Measurements from ENCODE around the gene ERCC6L2.

ERCC6L2 gene

DNA sequence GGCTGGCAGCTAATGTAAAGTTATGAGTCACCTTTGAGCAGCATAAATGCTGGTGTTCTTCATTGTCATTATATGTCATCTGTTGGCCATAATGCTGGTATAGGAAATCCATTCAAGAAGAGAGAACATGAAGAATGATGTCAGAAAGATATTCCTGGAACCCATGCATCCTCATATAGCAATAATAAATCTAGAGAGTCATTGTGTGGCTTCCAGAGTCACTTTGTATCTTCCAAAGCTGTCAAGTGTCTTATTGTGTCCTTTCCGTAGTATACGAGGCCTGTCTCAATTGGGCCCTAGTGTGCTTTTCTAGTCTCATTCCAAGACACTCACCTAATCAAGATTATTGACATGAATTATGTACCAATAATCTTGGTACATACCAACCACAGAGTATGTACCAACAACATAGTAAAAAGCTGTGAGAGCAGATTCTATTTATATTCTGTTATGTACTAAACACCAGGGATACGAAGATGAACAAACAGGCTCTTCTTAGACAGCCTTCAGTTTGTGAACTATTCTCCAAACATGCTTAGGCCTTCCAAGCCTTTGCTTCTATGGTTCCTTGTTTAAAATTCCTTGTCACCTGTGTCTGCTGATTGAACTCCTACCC lies 110.1 kb downstream of the ERCC6L2 start:
- no peak for DNase-seq

DNA sequence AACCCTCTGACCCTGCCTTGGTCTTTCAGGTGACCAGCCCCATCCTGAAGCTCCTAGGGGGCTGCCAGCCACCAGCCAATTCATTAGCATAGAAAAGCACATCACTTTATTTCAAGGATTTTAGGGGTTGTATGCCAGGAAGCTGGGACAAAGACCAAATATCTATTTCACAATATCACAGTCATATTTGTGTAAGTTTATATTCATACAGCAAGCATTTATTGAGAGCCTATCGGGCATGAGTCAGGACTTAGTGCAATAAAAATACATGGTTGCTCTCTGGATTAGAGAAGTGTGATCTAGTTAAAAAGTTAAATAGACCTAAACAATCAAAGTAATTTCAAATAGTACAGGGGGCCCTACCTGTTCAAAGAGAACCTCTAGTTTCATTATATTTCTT lies 113.8 kb downstream of the ERCC6L2 start:
- DNase-seq: no peak

DNA sequence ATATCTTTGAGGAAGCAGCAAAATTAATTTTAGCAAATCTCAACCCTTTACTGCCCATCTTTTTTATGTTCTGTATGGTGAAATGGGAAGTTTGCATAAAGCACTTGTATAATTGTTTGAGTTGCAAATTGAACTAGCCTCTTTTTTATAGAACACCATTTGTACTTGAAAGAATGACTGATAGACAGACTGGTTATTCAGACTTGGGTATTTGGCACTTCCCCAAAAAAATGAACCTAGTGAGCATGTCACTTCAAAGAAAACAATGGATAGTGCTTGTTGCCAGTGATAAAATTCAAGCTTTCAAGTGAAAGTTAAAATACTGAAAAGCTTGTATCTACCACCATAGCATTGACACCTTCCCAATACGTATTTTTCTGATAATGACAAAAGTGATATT lies 115.8 kb downstream of the ERCC6L2 start:
- no peak for DNase-seq

DNA sequence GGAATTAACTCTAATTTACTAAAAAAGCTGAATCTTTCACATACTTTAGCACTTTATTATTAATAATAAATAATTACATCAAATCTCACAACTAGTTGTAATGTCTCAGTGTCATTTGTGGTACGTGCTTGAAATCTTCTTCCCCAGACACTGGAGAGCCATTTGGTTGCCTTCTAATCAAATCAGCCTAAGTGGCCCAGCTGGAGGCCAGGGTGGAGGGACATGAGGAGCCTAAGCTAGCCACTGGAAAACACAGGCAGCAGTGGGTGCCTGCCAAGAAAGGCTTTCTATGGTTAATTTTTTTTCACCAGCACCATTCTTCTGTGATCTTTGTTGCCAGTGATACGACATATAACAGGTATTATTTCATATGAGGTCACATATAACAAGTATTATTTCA lies 117.0 kb downstream of the ERCC6L2 start:
- DNase-seq: no peak

DNA sequence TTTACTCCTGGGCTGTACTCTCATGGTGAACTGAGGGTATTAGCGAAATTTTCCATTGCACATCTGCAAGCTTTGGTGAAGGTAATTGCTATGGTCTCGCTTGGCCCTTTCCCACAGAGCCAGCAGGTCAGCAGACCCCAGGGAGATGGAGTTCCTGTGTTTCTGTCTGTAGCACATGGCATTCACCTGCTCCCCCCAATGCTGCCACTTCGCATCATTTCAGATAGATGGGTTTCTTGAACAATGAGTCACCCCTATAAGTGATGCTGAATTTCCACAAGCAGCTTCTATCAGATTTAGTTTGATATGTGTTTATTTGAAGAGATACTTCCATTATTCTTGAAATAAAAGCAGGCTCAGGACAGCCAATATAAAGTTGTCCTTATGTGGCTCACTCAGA lies 117.8 kb downstream of the ERCC6L2 start:
- no peak for DNase-seq

DNA sequence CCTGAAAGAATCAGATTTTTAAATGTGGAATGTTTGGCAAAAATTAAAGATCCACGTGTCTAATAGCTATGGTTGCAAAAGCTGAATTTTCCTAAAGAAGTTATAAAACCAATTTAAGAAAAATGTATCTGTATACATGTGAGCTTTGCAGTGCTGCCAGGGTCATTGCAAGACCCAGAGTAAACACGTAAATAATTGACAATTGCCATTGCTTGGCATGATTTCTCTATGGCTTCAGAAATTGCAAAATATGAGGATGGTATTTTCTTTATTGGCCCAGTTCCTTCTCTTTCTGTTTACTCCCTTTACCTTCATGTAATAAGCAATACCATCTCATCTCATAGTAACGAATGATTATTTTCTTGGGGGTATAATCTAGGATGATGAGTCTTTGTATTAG lies 123.9 kb downstream of the ERCC6L2 start:
- no peak for DNase-seq

DNA sequence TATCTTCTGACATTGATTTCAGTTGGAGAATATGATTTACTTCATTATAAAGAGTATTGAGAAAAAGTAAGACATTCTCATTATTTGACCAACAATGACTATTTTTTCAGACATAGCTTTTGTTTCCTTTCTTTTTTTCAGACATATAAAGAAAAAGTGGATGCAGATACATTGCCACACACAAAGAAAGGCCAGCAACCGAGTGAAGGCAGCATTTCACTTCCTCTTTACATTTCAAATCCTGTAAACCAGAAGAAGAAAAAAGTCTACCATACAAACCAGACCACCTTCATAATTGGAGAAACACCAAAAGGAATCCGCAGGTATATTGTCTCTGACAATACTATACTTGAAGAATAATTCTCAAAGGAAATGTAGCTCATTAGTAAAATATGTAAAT lies 128.9 kb downstream of the ERCC6L2 start:
- no peak for DNase-seq

DNA sequence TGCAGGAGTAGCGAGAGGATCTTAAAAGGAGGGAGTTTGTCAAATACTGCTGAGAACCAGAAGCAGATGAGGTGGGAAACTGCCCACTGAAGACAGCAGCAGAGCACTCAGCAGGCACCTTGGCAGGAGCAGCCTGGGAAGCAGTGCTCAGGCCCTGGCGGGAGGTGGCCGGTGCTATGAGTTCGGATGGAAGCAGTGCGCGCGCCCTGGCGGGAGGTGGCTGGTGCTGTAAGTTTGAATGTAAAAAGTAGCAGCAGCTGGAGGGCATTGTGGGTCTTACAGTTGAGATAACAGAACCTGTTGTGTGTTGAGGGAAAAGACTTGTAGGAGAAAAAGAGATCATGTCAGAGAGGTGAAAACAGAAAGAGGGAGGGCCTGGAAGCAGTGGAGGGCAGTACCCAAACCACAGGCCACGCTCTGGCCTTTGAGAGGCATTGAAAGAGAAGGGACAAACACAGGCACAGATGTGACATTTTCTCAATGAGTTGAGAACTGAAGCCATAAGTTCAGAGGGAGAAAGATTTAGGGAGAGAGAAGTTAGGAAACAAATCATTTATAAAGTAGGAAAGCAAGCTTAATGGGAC lies 130.9 kb downstream of the ERCC6L2 start:
- DNase-seq: no peak

DNA sequence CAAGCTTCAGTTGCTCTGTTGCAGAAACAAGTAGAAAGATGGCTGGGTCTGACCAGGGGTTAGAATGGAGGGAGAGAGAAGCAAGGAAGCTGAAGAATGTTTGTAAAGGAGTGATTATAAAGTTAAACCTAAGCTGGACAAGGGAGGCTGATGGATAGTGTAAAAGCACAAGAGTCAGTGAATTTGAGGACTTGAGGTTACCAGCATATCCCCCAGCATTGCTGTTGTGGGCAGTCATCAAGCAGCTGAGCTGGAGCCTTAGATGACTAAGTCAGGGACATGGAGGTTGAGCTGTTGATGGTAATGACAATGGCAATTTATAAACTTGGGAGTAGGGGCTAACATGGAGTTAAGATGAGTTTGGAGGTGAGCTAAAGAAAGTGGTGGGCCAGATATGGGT lies 131.5 kb downstream of the ERCC6L2 start:
- DNase-seq: no peak

DNA sequence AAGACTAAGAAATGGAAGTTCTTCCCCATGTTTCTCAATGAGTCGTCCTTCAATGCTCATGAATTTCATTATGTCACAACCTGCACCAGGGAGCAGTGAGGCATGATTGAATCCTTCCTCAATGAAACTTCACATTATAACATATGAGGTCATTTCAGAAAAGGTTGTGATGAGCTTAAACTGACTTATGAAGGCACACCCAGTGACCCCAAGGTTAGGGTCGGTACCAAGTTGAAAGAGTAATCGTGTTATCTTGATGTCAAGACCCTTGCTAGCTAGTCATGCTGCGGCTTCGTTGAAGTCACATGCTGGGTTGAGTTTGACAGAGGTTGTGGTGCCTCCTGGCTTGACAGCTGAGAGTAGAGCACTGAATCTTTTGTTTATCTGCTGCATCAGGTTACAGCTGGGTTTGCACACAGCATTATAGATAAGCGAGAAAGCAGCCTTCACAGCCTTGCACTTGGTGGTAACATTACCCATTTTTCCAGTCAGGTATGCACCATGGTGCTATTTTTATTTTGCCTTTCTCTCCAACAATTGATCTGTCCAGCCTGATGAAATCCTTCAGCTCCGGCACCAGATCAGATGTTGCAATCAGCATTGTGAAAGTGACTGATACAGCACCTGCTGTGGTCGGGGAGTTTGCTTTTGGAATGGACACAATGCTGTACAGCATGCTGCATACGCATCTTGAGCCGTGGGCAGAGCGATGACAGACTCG lies 133.2 kb downstream of the ERCC6L2 start:
- no peak for DNase-seq

DNA sequence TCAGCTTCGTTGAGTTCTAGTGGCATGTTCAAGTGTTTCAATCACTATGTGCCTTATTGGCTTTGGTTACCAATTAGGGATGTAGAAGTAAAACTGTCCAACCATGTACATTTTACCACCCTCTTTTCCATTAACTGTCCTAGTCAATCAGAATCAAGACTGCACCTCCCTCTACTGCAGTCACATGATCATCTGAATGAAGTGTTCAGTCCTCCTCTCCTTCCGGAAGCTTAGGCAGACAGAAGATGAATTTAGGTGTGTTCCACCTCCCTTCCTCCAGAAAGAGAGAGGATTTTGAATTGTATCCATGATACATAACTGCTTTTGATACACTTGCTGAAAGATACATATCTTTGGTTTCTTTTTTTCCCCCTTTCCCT lies 133.7 kb downstream of the ERCC6L2 start:
- DNase-seq: no peak

DNA sequence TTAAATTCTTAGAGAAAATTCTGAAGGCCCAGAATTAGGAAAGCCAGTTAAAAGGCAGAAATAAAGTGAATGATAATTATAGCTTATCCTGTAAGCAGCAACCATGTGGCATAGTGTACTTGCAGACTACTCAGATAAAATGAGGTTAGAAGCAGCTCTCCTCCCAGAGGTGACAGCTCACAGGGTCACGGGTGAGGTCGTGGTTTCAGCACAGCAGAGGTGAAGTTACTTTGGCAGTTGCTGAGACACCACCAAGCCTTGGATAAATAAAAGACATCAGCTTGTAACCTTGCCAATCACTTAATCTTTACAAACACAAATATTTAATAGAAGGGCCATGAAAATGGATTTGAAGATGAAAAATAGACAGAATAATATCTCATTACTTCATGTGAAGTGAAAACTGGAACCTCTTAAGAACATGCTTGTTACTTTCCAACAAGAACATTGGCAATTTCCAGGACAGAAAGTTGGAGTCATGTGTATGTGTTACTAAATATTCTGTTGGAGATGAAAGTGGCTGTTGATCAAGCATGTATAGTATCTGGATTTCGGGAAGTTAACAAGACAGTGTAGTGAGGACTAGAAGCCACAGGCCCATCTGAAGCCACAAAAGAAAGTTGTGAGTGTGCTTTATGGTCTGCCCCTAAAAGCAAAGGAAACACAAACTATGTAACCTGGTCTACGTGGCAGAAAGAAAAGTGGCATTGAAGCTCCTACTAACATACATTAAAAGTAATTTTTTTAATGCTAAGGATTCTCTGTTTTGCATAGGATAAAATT lies 134.4 kb downstream of the ERCC6L2 start:
- no peak for DNase-seq

DNA sequence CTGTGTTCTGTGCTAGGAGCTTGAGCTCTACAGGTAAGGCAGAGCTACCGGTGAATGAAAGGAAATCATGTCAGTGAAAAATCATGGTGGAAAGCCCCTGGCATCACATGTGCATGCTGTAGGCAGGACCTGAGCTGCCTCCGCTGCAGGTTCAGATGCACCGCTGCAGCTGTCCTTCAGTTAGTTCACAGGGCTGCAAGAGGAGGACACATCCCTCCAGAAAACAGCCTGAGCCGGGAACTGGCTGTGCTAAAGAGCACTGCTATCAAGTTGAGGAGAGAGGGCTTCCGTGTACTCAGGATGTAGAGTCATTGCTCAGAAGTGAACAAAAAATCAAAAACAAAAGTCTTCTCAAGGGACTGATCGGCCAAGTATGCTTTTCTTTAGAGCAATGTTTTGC lies 138.6 kb downstream of the ERCC6L2 start:
- DNase-seq: no peak

DNA sequence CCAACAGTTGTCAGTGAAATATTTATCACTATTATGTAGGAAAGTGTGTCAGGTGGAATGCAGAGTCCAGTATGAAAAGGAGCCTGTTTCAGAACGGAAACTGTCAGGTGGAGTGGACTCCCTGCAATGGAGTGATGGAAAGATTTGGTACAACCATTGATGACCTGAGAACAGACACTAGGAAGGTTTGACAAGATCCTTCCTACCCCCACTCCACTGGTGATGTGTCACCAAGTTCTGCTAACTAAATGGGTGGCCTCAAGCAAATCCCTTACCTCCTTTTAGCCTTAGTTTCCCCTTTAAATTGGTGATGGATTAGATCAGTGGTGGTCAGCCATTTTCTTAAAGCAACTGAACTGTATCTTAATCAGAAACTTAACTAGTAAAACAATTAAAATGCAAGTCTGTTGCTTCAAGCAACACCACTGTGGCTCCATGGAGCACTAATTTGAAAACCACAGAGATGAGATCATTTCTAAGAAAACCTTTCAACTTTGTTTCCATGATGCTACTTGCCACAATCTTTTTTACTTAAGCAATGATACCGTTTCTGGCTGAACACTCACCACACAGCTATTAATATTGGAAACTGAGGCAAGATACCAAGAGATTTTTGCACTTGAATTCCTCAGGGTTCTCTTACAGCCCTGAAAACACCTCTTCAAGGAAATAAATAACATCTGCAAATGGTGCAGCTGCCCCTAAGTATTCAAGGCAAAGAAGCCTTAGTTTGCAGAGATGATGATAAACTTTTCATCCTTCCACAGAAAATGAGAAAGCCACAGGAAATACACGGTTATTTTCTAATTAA lies 140.6 kb downstream of the ERCC6L2 start:
- no peak for DNase-seq
